Right renal pelvis (tissue), 4 donors: Measurements from ENCODE around the gene GPBP1L1. TPM values are rescaled to one million over a fixed set of nuclear protein-coding genes. Genes with fewer than 3 reads are reported as not detected.
"Not testable (repeated sequence)": the region's sequence is repeated elsewhere in the genome, so short reads cannot be mapped to it uniquely, and the experiment has no call there.

Experiments used
- DNase-seq, 4 donors: peaks; one replicate each; pipeline ENCODE4 v3.0.0-alpha.2; 2013; ENCODE audit warnings: low read depth in 4 of 4, low spot score in 3 of 4, missing footprints in 1 of 4
- polyA plus RNA-seq, 4 donors: library from polyadenylated mRNA; unstranded; fragments of 120-200 nt; gene quantifications; one replicate each; pipeline ENCODE4 v1.2.1, GENCODE V29; 2013; ENCODE audit not compliant: insufficient read length in 4 of 4

Gene GPBP1L1
- polyA plus RNA-seq, 4 donors: 89.8 to 132 (median 114) TPM

GRCh38 chr1:45682942-45683341 lies 3.4 kb downstream of the GPBP1L1 start:
- no peak for DNase-seq

- no peak for DNase-seq
These were observed 7.2 kb downstream of the GPBP1L1 start for GRCh38 chr1:45679123-45679522.

GRCh38 chr1:45678489-45678888 lies 7.8 kb downstream of the GPBP1L1 start:
- no peak for DNase-seq

- DNase-seq: no peak
These were observed 8.5 kb downstream of the GPBP1L1 start for GRCh38 chr1:45677751-45678245.

- DNase-seq: not testable (repeated sequence)
These were observed 9.8 kb downstream of the GPBP1L1 start for GRCh38 chr1:45676553-45676952.

- no peak for DNase-seq
These were observed 11.9 kb downstream of the GPBP1L1 start for GRCh38 chr1:45674478-45674877.

GRCh38 chr1:45673956-45674355 lies 12.4 kb downstream of the GPBP1L1 start:
- no peak for DNase-seq

GRCh38 chr1:45669859-45670655 lies 16.3 kb downstream of the GPBP1L1 start:
- DNase-seq: no peak

- no peak for DNase-seq
These were observed 17.0 kb downstream of the GPBP1L1 start for GRCh38 chr1:45669379-45669778.

GRCh38 chr1:45668526-45668925 lies 17.8 kb downstream of the GPBP1L1 start:
- DNase-seq: no peak

GRCh38 chr1:45667321-45668111 lies 18.8 kb downstream of the GPBP1L1 start:
- DNase-seq: no peak

- DNase-seq: no peak
These were observed 19.5 kb downstream of the GPBP1L1 start for GRCh38 chr1:45666836-45667235.

- DNase-seq: no peak
These were observed 26.0 kb downstream of the GPBP1L1 start for GRCh38 chr1:45660336-45660735.

GRCh38 chr1:45659222-45659621 lies 27.1 kb downstream of the GPBP1L1 start:
- DNase-seq: no peak

GRCh38 chr1:45658171-45658570 lies 28.2 kb downstream of the GPBP1L1 start:
- DNase-seq: no peak

GRCh38 chr1:45656573-45657226 lies 29.6 kb downstream of the GPBP1L1 start:
- no peak for DNase-seq

GRCh38 chr1:45654540-45655280 lies 31.6 kb downstream of the GPBP1L1 start:
- DNase-seq: no peak

GRCh38 chr1:45647248-45648021 lies 38.9 kb downstream of the GPBP1L1 start:
- no peak for DNase-seq

- no peak for DNase-seq
These were observed 41.7 kb downstream of the GPBP1L1 start for GRCh38 chr1:45644661-45645060.

- no peak for DNase-seq
These were observed 42.4 kb downstream of the GPBP1L1 start for GRCh38 chr1:45643978-45644377.
